GM23248 (cell line): ENCODE measurements around the gene STARD10. TPM values are rescaled to one million over a fixed set of nuclear protein-coding genes. Genes with fewer than 3 reads are reported as not detected.
A peak's percentile ranks its signal among the peaks of the same experiment; 100 is the strongest.

Source experiments
- DNase-seq: peaks from one replicate; pipeline ENCODE4 v3.0.0-alpha.2; 2015
- H2AFZ ChIP-seq: fragments of 200-600 bp; sonication (generic); 2 replicates; pipeline ENCODE4 v1.6.1; 2016; ENCODE audit warnings: antibody characterized with exemption
- H3F3A ChIP-seq: fragments of 200-600 bp; sonication (generic); 2 replicates; pipeline ENCODE4 v1.6.1; 2016; ENCODE audit warnings: mild to moderate bottlenecking, antibody characterized with exemption, mixed run types; ENCODE audit not compliant: insufficient read depth
- H3K27ac ChIP-seq: fragments of 200-600 bp; sonication (generic); 2 replicates; pipeline ENCODE4 v1.5.1; 2016; ENCODE audit warnings: mild to moderate bottlenecking
- H3K27me3 ChIP-seq: fragments of 200-600 bp; sonication (generic); replicated peaks from 2 replicates; pipeline ENCODE4 v1.6.1; 2016; ENCODE audit warnings: mild to moderate bottlenecking; ENCODE audit not compliant: insufficient read depth
- H3K36me3 ChIP-seq: fragments of 200-600 bp; sonication (generic); 2 replicates; pipeline ENCODE4 v1.6.1; 2016; ENCODE audit warnings: low read depth, mild to moderate bottlenecking
- H3K4me1 ChIP-seq: fragments of 200-600 bp; sonication (generic); 2 replicates; pipeline ENCODE4 v1.6.1; 2016; ENCODE audit warnings: mild to moderate bottlenecking; ENCODE audit not compliant: insufficient read depth
- H3K4me2 ChIP-seq: fragments of 200-600 bp; sonication (generic); one replicate; pipeline ENCODE4 v1.6.1; 2016; ENCODE audit warnings: mild to moderate bottlenecking; ENCODE audit not compliant: unreplicated experiment
- H3K4me3 ChIP-seq: fragments of 200-600 bp; sonication (generic); 2 replicates; pipeline ENCODE4 v1.5.1; 2016; ENCODE audit warnings: mild to moderate bottlenecking
- H3K79me2 ChIP-seq: fragments of 200-600 bp; sonication (generic); 2 replicates; pipeline ENCODE4 v1.6.1; 2016; ENCODE audit warnings: mild to moderate bottlenecking; ENCODE audit not compliant: insufficient read depth
- H3K9ac ChIP-seq: fragments of 200-600 bp; sonication (generic); 2 replicates; pipeline ENCODE4 v1.6.1; 2016; ENCODE audit warnings: mild to moderate bottlenecking
- H3K9me2 ChIP-seq: fragments of 200-600 bp; sonication (generic); 2 replicates; pipeline ENCODE4 v1.6.1; 2016; ENCODE audit warnings: mixed run types, mild to moderate bottlenecking, moderate library complexity; ENCODE audit not compliant: insufficient read depth
- H3K9me3 ChIP-seq: fragments of 200-600 bp; sonication (generic); one replicate; pipeline ENCODE4 v1.6.1; 2017; ENCODE audit warnings: low read depth
- H4K20me1 ChIP-seq: fragments of 200-600 bp; sonication (generic); 2 replicates; pipeline ENCODE4 v1.6.0; 2016; ENCODE audit not compliant: insufficient read depth
- EZH2 ChIP-seq: fragments of 200-600 bp; sonication (generic); IDR thresholded peaks from 2 replicates; pipeline ENCODE4 v1.6.1; 2018; ENCODE audit warnings: antibody characterized with exemption, mild to moderate bottlenecking; ENCODE audit not compliant: insufficient read depth, poor library complexity, severe bottlenecking
- EZH2phosphoT487 ChIP-seq: fragments of 200-600 bp; sonication (generic); IDR thresholded peaks from 2 replicates; pipeline ENCODE4 v1.6.1; 2018; ENCODE audit warnings: antibody characterized with exemption, moderate library complexity, mild to moderate bottlenecking, low read depth; ENCODE audit not compliant: insufficient read depth
- WGBS, 2 experiments: methylation state at CpG; one replicate each; pipeline ENCODE4 v1.1.6; 2015 to 2017; ENCODE audit warnings: low lambda C conversion rate in 2 of 2, low coverage in 1 of 2; ENCODE audit errors: missing lambda C conversion rate in 2 of 2; 5-methylcytosine and 5-hydroxymethylcytosine counted together
- in situ Hi-C: fragments of 300-500 bp; cut with MboI; formaldehyde crosslinking; loops from 2 replicates; pipeline ENCODE4 v1.15.0; 2020
- polyA plus RNA-seq: library from polyadenylated mRNA; unstranded; fragments of >200 nt; fragmentation: Nextera tagmentation; extraction: Ambion mirVana; gene quantifications from 2 replicates; pipeline ENCODE4 v1.2.1, GENCODE V29; 2016
- total RNA-seq: library from RNA; depleted of rRNA; stranded (reverse); fragments of >200 nt; shearing (Covaris generic); gene quantifications from 2 replicates; pipeline ENCODE4 v1.2.3, GENCODE V29; 2014

STARD10 gene
- total and polyA plus RNA-seq, 2 experiments from 2014 or later, result 6.6 to 14.7 TPM

GRCh38 chr11:72723508-72723907 is 70.3 kb downstream of the STARD10 start:
- no peak overlapping the region for H2AFZ ChIP-seq
- no peak for TF ChIP-seq EZH2
- TF ChIP-seq EZH2phosphoT487, result no peak
- peak; percentile 59 for DNase-seq
- no peaks in the 10 kb centered on the region for H3F3A ChIP-seq
- no peaks in the 10 kb centered on the region for H3K9me3 ChIP-seq
- WGBS, 2 experiments, result 63 to 68% methylated on average over 9 of the region's 9 CpGs
- H3K27me3 ChIP-seq, result no peaks in the 10 kb centered on the region
- H3K36me3 ChIP-seq, result no peaks in the 10 kb centered on the region
- H3K4me3 ChIP-seq, result no peak overlapping the region
- in situ Hi-C loops, result loop anchor here (25.0 kb wide), 1 partner anchor 439 kb away; no protein-coding TSS in a partner anchor
- H3K4me2 ChIP-seq, result no peak overlapping the region
- no peaks in the 10 kb centered on the region for H3K9me2 ChIP-seq
- H4K20me1 ChIP-seq, result 0 out of 2 replicates have a peak, but pooled peaks cover 3% of the 10 kb centered on the region
- peaks cover 71% of the 10 kb centered on the region for H3K79me2 ChIP-seq
- peak overlapping the region; percentile 28; the same call in 1 of the 2 replicates for H3K9ac ChIP-seq
- H3K27ac ChIP-seq, result no peak overlapping the region
- H3K4me1 ChIP-seq, result peaks cover 14% of the 10 kb centered on the region

- WGBS, 2 experiments, result 3 to 5% methylated on average over 9 to 10 of the region's 10 CpGs
- Histone ChIP-seq H3K9ac (peak overlapping the region; percentile 87), H3K79me2 (peaks cover 79% of the 10 kb centered on the region), H4K20me1 (0 out of 2 replicates have a peak, but pooled peaks cover 3% of the 10 kb centered on the region), H3K4me3 (peak overlapping the region; percentile 91), H3K4me2 (peak overlapping the region; percentile 91), H2AFZ (peak overlapping the region; percentile 83), H3K9me3 (no peaks in the 10 kb centered on the region), H3K4me1 (peaks cover 14% of the 10 kb centered on the region), H3K27me3 (no peaks in the 10 kb centered on the region), H3K27ac (peak overlapping the region; percentile 69), H3K9me2 (no peaks in the 10 kb centered on the region), H3K36me3 (no peaks in the 10 kb centered on the region), H3F3A (no peaks in the 10 kb centered on the region)
- in situ Hi-C loops, result loop anchor here (25.0 kb wide), 1 partner anchor 440 kb away; no protein-coding TSS in a partner anchor
- peak; percentile 90 for DNase-seq
- TF ChIP-seq EZH2, result no peak
- TF ChIP-seq EZH2phosphoT487, result no peak
These were observed 71.6 kb downstream of the STARD10 start for GRCh38 chr11:72722050-72722748.

- H3K4me2 ChIP-seq, result peak overlapping the region; percentile 91
- 5 to 7% methylated on average over 13 of the region's 13 CpGs for WGBS, 2 experiments
These were observed 72.2 kb downstream of the STARD10 start for GRCh38 chr11:72721689-72722049.

GRCh38 chr11:72721276-72721675 is 72.6 kb downstream of the STARD10 start:
- H3K4me2 ChIP-seq, result peak overlapping the region; percentile 91
- H3K4me1 ChIP-seq, result peaks cover 14% of the 10 kb centered on the region
- H3F3A ChIP-seq, result no peaks in the 10 kb centered on the region
- peak overlapping the region; percentile 87 for H3K9ac ChIP-seq
- H3K9me3 ChIP-seq, result no peaks in the 10 kb centered on the region
- H3K27ac ChIP-seq, result no peak overlapping the region
- no peaks in the 10 kb centered on the region for H3K27me3 ChIP-seq
- H3K79me2 ChIP-seq, result peaks cover 87% of the 10 kb centered on the region
- WGBS, 2 experiments, result 10 to 17% methylated on average over 3 of the region's 3 CpGs
- TF ChIP-seq EZH2phosphoT487 (no peak), EZH2 (no peak)
- in situ Hi-C loops, result loop anchor here (25.0 kb wide), 1 partner anchor 441 kb away; no protein-coding TSS in a partner anchor
- H2AFZ ChIP-seq, result no peak overlapping the region
- peak overlapping the region; percentile 91 for H3K4me3 ChIP-seq
- H3K36me3 ChIP-seq, result no peaks in the 10 kb centered on the region
- H4K20me1 ChIP-seq, result 0 out of 2 replicates have a peak, but pooled peaks cover 3% of the 10 kb centered on the region
- H3K9me2 ChIP-seq, result no peaks in the 10 kb centered on the region
- DNase-seq, result no peak

More at GRCh38 chr11:72721689-72722049, 72.2 kb downstream of the STARD10 start:
- H3K36me3 ChIP-seq, result no peaks in the 10 kb centered on the region
- peak overlapping the region; percentile 69 for H3K27ac ChIP-seq
- TF ChIP-seq EZH2phosphoT487 (no peak), EZH2 (no peak)
- H3K9ac ChIP-seq, result peak overlapping the region; percentile 87
- 0 out of 2 replicates have a peak, but pooled peaks cover 3% of the 10 kb centered on the region for H4K20me1 ChIP-seq
- no peaks in the 10 kb centered on the region for H3K9me3 ChIP-seq
- in situ Hi-C loops, result loop anchor here (25.0 kb wide), 1 partner anchor 441 kb away; no protein-coding TSS in a partner anchor
- H2AFZ ChIP-seq, result peak overlapping the region; percentile 83
- peak; percentile 62 for DNase-seq
- no peaks in the 10 kb centered on the region for H3K9me2 ChIP-seq
- H3K4me1 ChIP-seq, result peaks cover 14% of the 10 kb centered on the region
- H3K79me2 ChIP-seq, result peaks cover 83% of the 10 kb centered on the region
- no peaks in the 10 kb centered on the region for H3K27me3 ChIP-seq
- H3K4me3 ChIP-seq, result peak overlapping the region; percentile 91
- no peaks in the 10 kb centered on the region for H3F3A ChIP-seq
